ENCODE measurements around the gene ADAP1.

DNA sequence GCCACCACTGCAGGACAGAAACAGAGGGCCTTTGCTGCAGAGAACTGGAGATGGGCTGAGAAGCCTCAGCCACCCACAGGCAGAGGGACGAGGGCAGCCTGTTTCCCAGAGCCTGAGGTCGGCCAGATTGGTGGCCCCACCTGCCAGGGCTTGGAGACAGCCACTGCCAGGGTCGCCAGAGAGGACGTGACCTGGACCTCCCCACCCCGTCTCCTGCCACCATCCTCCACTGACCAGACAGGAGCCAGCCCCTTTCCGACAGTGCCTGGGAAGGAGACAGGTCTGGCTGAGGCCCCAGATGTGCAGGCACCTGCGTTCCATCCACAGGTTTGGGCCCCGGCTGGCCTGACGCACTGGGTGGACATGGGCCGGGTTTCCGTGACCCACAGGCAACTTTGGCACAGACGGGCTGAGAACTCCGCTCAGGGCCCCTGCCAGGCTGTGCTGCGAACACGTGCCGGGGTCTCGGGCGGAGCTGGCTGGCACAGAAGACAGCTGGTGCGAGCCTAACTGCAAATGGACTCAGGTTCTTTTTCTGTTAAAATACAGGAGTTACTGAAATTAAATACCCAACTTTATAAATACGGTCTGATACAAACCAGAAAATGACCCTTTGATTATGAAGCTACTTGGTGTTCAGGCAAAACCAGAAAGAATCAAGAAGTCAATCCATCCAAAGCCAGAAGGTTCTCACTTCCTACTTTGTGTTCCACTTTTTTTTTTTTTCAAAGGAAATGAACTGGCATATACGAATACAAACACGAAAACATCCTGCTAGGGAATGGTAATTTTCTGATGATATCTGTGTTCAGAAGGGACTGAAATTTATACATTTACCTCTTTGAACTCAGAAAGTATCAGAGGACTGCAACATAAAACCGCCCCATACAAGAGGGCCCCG is 14.0 kb upstream of the ADAP1 start:
- TF ChIP-seq, protein P1, sequence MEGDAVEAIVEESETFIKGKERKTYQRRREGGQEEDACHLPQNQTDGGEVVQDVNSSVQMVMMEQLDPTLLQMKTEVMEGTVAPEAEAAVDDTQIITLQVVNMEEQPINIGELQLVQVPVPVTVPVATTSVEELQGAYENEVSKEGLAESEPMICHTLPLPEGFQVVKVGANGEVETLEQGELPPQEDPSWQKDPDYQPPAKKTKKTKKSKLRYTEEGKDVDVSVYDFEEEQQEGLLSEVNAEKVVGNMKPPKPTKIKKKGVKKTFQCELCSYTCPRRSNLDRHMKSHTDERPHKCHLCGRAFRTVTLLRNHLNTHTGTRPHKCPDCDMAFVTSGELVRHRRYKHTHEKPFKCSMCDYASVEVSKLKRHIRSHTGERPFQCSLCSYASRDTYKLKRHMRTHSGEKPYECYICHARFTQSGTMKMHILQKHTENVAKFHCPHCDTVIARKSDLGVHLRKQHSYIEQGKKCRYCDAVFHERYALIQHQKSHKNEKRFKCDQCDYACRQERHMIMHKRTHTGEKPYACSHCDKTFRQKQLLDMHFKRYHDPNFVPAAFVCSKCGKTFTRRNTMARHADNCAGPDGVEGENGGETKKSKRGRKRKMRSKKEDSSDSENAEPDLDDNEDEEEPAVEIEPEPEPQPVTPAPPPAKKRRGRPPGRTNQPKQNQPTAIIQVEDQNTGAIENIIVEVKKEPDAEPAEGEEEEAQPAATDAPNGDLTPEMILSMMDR (IDR thresholded peaks at IDR 0.05; ENCODE audit: insufficient read depth, low read length, poor library complexity, severe bottlenecking), result no peak
- TF ChIP-seq EZH2phosphoT487 (conservative IDR thresholded peaks at IDR 0.05; ENCODE audit: low read length), result no peak
